Measurements from ENCODE around the gene SCAP.
"Not testable (repeated sequence)": the region's sequence is repeated elsewhere in the genome, so short reads cannot be mapped to it uniquely, and the experiment has no call there.

Gene SCAP

DNA sequence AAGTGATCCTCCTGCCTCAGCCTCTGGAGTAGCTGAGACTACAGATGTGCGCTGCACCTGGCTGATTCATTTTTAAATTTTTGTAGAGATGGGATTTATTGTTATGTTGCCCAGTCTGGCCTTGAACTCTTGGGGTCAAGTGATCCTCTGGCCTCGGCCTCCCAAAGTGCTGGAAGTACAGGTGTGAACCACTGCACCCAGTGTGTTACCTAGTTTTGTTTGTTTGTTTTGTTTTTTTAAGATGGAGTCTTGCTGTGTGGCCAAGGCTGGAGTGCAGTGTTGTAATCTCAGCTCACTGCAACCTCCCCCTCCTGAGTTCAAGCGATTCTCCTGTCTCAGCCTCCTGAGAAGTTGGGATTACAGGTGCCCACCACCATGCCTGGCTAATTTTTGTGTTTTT, 82.8 kb downstream of the SCAP start:
- no peak for DNase-seq

DNA sequence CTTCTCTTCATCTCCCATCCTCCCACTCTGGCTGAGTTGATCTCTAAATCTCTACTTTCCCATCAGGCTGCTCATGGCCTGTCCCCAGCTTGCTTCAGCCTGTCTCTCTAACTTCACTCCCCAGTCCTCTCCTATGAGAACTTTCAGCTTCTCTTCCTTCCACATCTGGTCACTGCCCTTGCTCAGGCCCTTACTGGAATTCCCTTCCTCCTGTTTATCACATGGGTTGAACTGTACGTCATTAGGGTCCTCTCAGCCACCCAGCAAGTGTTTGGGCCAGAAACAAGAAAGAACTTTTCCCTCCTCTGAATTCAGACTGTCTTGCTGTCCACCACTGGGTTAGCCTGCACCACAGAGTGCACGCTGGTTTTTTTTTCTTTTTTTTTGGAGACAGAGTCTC, 89.9 kb downstream of the SCAP start:
- peak; percentile 42 for DNase-seq

DNA sequence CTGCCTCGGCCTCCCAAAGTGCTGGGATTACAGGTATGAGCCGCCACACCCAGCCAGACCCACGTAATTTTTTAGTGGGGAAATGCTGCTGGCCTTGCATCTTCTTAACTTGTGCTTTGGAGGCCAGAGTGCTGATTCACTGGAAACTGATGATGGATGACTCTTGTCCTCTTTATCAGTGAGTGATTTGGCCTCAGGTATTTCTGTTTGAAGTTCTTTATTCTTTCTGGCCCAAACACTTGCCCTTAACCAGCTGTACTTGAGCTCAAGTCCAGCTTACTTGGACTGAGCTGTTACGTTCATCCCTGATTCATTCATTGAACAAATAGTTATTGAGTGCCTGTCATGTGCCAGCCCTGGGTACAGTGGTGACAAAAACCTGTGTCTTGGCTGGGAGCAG, 90.7 kb downstream of the SCAP start:
- DNase-seq: no peak

DNA sequence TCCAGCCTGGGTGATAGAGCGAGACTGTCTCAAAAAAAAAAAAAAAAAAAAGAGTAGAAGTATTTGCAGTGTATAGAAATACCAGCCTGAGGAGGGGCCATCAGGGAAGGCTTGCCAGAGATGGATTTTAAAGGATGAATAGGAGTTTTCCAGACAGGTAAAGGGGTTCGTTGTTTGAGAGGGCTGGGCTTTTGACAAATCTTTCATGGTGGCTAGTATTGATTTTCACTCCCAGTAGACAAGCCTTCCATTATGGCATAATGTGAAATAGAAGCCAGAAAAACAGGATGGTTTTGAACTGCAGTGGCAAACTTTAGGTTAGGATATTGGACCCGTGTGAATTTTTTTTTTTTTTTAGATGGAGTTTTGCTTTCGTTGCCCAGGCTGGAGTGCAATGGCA, 91.3 kb downstream of the SCAP start:
- no peak for DNase-seq

DNA sequence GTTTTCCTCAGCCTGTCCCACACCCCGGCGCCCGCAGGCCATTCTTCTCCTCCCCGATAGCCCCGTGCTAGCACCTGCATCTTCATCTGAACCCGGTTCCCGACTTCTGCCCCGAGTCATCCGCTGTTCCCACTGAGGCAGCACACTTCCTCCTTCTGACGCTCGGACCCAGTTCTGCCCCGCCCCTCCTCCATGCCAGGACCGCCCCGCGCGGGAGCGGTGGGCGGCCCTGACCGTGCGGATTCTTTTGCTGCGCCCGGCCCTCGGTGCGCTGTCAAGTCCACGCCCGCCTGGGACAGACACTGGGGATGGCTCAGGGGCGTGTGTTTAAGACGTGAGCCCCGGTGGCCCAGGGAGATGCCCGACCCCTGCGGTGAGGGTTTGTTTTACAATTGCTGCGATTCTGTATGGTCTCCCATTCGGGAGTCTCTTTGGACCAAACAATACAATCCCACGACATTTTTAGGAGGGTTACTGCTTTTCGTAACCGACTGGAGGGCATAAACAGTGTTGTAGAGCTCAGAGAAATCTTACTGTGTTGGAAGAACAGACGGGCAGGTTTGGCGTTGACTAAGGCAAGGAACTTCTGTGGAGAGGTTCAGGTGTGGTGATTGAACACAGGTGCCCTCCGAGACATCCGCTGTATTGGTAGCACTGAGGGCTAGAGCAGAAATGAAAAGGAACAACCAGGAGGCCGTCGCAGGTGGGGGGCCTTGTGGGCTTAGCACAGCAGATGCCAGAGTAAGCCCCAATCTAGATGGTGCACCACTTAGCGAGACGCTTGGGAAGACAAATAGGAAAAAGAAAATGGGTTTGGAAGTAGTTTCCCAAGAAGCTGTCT, 94.2 kb downstream of the SCAP start:
- peak; percentile 58 for DNase-seq

DNA sequence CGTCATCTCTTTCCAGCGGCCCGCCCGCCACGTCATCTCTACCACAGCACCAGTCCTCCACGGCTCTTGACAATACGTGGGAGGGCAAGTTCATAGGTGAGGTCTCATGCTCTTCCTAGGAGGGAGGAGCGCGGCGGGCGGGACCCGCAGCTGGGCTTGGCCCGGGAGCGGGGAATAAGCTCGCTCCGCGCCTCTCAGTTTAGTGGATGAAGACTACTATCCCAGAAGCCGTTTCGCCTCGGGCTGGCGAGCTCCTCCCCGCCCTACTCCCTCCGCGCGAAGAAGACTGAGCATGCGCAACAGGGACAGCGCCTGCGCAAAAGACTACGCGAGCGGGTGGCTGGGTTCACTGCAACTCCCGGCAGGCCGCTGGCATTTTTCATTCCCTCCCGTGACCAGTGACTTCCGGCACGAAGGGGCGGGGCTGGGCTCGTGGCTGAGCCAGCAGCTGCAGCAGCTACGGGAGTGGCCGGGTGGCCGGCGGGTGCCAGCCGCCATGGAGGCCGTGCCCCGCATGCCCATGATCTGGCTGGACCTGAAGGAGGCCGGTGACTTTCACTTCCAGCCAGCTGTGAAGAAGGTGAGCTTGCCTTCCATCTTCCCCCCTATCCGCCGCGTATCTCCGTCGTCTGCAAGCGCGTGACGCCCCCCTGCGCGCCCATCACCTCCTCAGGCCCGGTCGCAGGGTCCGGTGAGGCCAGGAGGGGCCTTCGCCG, 95.0 kb downstream of the SCAP start, which contains the start of gene PTPN23:
Gene PTPN23 (plus strand): TSS at position 421 of the 716 bp plus-strand sequence. CDS start 76 bp downstream, at position 497.
- DNase-seq: peak; percentile 96

DNA sequence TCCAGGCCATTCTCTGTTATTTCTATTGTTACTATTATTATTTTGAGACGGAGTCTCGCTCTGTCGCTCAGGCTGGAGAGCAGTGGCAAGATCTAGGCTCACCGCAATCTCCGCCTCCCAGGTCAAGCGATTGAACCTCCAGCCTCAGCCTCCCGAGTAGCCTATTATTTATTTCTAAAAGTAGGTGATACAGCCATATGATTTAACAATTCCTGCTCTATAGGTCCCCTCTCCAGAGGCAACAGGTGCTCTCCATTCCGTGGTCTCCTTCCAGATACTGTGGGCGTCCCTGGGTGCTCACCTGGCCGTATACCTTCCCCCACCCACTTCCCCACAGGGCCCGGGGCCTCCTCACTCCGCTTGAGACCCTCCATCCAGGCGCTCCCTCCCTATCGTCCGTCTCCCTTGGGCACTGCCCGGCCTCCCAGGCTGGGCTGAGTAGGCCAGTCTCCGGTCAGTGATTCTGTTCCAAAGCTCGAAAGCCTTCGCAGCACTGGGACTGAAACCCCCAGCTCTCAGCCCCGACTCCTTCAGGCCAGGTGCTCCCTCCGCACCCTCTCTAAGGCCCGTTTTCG, 95.6 kb downstream of the SCAP start:
- no peak for DNase-seq

DNA sequence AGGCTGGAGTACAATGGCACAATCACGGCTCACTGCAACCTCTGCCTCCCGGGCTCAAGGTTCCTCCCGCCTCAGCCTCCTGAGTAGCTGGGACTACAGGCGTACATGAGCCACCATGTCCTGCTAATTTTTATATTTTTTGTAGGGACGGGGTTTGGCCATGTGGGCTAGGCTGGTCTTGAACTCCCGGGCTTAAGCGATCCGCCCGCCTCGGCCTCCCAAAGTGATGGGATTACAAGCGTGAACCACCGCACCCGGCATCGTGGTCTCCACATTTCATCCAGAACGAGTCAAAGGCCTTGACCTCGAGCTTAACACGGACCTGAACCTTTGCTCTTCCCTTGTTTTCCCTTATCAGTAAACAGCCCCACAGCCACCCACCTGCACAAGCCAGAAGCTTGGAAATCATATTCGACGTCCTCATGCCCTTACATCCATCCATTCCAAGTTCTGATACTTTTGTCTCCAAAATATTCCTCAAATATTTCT, 96.3 kb downstream of the SCAP start:
- no peak for DNase-seq

DNA sequence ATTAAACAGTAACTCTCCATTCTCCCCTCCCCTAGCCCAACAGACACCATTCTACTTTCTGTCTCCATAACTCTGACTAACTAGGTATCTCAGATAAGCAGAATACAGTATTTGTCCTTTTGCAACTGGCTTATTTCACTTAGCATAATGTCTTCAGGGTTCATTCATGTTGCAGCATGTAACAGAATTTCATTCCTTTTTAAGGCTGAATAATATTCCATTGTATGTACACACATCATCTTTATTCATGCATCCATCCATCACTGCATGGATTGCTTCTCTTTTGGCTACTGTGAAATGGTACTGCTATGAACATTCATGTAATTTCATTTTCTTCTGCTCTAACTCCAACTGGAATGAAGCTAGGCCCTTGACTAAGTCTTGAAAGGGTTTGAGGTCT, 96.9 kb downstream of the SCAP start:
- no peak for DNase-seq

DNA sequence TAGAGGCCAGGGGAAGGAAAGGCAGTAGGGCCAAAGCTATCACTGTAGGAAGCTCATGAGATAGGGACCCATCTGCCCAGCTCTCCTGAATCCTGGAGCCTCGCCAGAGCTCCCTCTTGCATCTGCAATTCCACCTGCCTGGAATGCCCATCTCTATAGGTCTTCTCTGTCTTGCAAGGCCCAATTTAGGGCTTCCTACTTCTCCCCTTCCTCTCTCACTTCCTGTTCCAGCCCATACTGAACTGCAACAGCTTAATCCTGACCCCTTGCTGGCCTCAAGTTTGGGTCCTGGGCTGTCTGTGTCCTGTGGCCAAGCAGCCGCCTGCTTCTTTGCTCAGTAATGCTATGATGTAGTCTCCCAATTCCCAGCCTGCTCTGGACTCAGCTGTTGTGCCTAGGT, 98.6 kb downstream of the SCAP start:
- DNase-seq: no peak

DNA sequence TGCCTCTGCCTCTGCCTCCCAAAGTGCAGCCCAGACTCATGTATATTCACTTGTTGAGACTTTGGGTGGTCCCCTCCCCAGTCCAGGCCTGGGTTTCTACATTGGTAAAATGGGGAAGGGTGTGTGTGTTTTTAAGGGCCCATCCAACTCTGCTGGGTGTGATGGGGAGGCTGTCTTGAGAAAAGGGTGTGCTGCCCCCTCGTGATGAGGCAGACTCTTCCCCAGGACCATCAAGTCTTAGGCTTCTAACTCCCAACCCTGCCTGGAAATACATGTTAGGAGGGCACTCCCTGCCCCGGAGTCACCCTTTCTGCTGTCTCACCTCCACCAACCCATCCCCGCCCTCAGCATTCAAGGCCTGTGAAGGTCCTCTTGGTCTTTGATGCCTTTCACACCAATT, 99.3 kb downstream of the SCAP start:
- DNase-seq: no peak

DNA sequence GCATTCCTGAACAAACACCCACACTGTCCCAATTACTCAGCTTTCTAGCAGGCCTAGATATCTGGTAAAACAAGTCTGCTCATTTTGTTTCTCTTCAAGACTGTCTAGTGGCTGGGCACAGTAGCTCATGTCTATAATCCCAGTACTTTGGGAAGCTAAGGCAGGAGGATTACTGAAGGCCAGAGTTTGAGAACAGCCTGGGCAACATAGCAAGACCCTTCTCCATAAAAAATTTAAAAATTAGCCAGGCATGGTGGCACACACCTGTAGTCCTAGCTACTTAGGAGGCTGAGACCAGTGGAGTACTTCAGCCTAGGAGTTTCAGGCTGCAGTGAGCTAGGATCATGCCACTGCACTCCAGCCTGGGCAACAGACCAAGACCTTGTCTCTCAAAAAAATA, 101.2 kb downstream of the SCAP start:
- DNase-seq: no peak

DNA sequence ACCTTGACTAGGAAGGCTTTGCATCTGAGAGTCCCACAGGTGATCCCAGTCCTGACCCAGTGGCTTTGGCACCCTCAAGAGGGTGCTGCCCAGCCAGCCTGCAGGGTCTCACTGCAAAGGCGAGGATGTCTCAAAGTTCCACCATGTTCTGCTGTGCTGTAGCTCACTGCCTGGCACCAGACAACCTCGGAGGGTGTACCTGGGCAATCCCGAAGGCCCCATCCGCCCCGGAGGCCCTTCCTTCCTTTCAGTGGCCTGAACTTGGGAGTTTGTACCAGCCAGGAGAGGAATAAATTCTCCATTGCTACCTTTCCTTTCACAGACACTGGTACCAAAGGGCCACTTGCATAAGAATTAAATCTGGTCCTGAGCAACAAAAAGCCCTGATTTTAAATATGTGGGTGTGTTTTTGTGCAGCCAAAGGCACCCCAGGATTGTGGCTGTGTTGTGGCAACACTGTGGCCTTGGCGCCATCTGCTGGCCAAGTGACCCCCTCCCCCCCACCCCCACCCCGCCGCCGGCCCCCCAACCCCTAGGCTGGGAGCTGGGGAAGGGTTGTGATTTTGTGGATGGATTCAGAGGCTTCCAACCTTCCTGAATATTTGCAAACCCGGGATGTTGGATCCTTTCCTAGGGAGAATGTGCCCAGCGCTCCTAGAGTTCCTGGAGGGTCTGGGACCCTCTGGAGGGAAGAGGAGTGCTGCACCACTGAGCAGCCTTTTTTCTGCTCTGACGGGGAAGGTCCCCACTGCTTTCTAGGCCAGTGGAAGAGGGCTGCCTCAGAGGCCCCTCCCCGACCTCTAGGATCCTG, 104.6 kb downstream of the SCAP start:
- DNase-seq: no peak

DNA sequence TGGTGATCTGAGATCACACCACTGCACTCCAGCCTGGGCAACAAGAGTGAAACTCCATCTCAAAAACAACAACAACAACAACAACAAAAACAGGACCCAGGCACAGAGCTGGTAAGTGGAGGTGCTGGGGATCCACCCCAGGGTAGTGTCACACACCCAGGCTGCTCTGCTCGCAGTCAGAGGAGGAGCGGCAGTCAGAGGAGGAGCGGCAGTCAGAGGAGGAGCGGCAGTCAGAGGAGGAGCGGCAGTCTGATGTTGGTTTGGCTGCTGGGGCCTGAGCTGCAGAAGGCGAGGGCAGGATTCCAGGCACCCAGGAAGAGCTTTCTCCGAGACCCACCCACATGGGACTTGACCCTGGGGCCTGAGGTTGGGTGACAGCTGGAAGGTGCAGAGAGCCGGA, 105.7 kb downstream of the SCAP start:
- DNase-seq: not testable (repeated sequence)

DNA sequence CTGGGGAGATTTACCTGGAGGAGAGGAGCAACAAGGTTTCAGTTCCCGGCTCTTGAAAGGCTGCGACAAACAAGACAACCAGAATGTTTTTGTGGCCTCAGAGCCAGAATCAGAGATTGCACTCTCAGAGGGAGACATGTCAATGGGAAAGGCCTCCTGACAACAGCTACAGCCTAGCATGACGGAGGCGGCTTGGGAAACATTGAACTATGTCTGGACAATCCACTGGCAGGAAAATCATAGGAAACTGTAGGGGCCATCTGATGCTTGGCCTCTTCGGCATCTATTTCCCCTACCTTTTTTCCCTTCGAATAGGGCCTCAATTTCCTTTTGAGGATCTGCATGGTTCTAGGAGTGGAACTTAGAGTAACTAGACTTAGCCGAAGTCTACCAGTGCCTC, 108.1 kb downstream of the SCAP start:
- no peak for DNase-seq

DNA sequence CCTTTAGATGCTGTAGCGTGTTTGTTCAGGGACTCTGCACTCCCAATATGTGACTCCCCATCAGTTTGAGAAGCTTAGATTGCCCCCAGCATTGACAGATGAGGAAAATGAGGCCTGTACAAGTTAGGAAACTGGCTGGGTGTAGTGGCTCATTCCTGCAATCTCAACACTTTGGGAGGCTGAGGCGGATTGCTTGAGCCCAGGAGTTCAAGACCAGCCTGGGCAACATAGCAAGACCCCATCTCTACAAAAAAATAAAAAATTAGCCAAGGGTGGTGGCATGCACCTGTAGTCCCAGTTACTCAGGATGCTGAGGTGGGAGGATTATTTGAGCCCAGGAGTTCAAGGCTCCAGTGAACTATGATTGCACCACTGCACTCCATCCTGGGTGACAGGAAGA, 108.9 kb downstream of the SCAP start:
- no peak for DNase-seq

DNA sequence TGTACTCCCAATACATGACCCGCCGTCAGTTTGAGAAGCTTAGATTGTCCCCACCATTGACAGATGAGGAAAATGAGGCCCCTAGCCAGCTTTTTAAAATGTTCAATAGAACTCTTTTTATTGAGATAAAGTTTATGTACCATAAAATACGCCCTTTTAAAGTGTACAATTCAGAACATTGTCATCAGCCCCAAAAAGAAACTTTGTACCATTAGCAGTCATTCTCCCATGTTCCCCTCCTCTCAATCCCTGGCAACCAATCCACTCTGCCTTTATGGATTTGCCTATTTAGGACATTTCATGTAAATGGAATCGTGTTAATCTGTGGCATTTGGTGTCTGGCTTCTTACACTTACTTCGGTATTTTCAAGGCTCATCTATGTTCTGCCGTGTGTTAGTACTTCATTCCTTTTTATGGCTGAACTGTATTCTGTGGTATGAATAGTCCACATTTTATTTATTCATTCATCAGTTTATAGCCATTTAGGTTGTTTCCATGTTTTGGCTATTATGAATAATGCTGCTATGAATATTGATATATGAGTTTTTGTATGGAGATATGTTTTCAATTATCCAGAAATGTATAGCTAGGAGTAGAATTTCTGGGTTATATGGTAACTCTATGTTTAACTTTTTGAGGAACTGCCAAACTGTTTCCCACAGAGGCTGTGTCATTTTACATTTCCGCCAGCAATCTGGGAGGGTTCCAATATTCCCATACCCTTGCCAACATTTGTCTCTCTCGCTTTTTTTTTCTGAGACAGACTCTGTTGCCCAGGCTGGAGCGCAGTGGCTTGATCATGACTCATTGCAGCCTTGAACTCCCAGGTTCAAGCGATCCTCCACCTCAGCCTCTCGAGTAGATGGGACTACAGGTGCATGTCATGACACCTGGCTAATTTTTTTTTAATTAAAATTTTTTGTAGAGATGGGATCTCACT, 110.3 kb downstream of the SCAP start:
- DNase-seq: peak; percentile 18

Data from NCI-H2029 treated with DMSO at 0.1 percent for 48 hours (cell line).